GM19099 (cell line): ENCODE measurements around the gene TFAP2E.

ENCODE experiments used
- POLR2A ChIP-seq: IDR thresholded peaks from 3 replicates; pipeline ENCODE4 v1.6.1; 2011; ENCODE audit warnings: low read depth; ENCODE audit not compliant: insufficient read length; ENCODE audit errors: extremely low read depth

TFAP2E gene

GRCh38 chr1:35637401-35637809 lies 64.3 kb downstream of the TFAP2E start:
- TF ChIP-seq POLR2A = no peak

GRCh38 chr1:35640380-35641232 lies 67.5 kb downstream of the TFAP2E start:
- TF ChIP-seq POLR2A = no peak

GRCh38 chr1:35641233-35641866 lies 68.2 kb downstream of the TFAP2E start, which contains the start of gene PSMB2:
PSMB2 (minus strand) TSS chr1:35641526; CDS start chr1:35641432, 94 bp downstream.
- peak; percentile 98 for TF ChIP-seq POLR2A

- no peak for TF ChIP-seq POLR2A
Measured at GRCh38 chr1:35642471-35642955, 69.4 kb downstream of the TFAP2E start.

GRCh38 chr1:35644204-35644603 lies 71.1 kb downstream of the TFAP2E start:
- TF ChIP-seq POLR2A = no peak
